ENCODE results near the gene BAHCC1. TPM values are rescaled to one million over a fixed set of nuclear protein-coding genes. Genes with fewer than 3 reads are reported as not detected.

Gene BAHCC1
- total and polyA plus RNA-seq, 10 of the 15 experiments (the other 5 are each of a cell fraction or from before 2014, with no cell fraction given), result 0.03 to 0.14 (median 0.11) TPM; not detected in 6

- TF ChIP-seq, protein P1, sequence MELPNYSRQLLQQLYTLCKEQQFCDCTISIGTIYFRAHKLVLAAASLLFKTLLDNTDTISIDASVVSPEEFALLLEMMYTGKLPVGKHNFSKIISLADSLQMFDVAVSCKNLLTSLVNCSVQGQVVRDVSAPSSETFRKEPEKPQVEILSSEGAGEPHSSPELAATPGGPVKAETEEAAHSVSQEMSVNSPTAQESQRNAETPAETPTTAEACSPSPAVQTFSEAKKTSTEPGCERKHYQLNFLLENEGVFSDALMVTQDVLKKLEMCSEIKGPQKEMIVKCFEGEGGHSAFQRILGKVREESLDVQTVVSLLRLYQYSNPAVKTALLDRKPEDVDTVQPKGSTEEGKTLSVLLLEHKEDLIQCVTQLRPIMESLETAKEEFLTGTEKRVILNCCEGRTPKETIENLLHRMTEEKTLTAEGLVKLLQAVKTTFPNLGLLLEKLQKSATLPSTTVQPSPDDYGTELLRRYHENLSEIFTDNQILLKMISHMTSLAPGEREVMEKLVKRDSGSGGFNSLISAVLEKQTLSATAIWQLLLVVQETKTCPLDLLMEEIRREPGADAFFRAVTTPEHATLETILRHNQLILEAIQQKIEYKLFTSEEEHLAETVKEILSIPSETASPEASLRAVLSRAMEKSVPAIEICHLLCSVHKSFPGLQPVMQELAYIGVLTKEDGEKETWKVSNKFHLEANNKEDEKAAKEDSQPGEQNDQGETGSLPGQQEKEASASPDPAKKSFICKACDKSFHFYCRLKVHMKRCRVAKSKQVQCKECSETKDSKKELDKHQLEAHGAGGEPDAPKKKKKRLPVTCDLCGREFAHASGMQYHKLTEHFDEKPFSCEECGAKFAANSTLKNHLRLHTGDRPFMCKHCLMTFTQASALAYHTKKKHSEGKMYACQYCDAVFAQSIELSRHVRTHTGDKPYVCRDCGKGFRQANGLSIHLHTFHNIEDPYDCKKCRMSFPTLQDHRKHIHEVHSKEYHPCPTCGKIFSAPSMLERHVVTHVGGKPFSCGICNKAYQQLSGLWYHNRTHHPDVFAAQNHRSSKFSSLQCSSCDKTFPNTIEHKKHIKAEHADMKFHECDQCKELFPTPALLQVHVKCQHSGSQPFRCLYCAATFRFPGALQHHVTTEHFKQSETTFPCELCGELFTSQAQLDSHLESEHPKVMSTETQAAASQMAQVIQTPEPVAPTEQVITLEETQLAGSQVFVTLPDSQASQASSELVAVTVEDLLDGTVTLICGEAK (IDR thresholded peaks at IDR 0.05; ENCODE audit: borderline replicate concordance), result no peak
- TF ChIP-seq USF2 (IDR thresholded peaks at IDR 0.05; ENCODE audit: borderline replicate concordance, low read depth, low read length) (no peak), MXI1 (IDR thresholded peaks at IDR 0.05; ENCODE audit: low read depth, low read length) (no peak; the same call in 1 of the 2 replicates), BRCA1 (IDR thresholded peaks at IDR 0.05; ENCODE audit: low read depth, low read length) (no peak), EZH2 (IDR thresholded peaks at IDR 0.05; ENCODE audit: borderline replicate concordance, control insufficient read depth, low read depth, low read length) (no peak), KAT2A (conservative IDR thresholded peaks at IDR 0.05; ENCODE audit: control insufficient read depth, low read depth, low read length) (no peak), NFYB (IDR thresholded peaks at IDR 0.05; ENCODE audit: insufficient read depth, low read depth, low read length) (peak; percentile 85; the same call in 1 of the 2 replicates), SP1 (IDR thresholded peaks at IDR 0.05; ENCODE audit: low read depth, low read length) (peak; percentile 77), BACH1 (IDR thresholded peaks at IDR 0.05; ENCODE audit: borderline replicate concordance) (no peak), SREBF2 (IDR thresholded peaks at IDR 0.05; ENCODE audit: low read length) (no peak), RELA (IDR thresholded peaks at IDR 0.05; ENCODE audit: borderline replicate concordance, partially characterized antibody) (no peak), RAD21 (IDR thresholded peaks at IDR 0.05; ENCODE audit: insufficient read depth, low read depth, low read length) (no peak), CREB1 (IDR thresholded peaks at IDR 0.05; ENCODE audit: low read depth) (peak; percentile 52), SMAD5 (IDR thresholded peaks at IDR 0.05; ENCODE audit: low read depth) (no peak), ZNF592 (IDR thresholded peaks at IDR 0.05) (no peak), FOS (IDR thresholded peaks at IDR 0.05; ENCODE audit: borderline replicate concordance, extremely low read depth, insufficient read length) (no peak), NRF1 (conservative IDR thresholded peaks at IDR 0.05; ENCODE audit: low read depth, low read length) (0 out of 2 replicates have a peak, but pooled peaks have one; percentile 12)
- TF ChIP-seq, protein P2, sequence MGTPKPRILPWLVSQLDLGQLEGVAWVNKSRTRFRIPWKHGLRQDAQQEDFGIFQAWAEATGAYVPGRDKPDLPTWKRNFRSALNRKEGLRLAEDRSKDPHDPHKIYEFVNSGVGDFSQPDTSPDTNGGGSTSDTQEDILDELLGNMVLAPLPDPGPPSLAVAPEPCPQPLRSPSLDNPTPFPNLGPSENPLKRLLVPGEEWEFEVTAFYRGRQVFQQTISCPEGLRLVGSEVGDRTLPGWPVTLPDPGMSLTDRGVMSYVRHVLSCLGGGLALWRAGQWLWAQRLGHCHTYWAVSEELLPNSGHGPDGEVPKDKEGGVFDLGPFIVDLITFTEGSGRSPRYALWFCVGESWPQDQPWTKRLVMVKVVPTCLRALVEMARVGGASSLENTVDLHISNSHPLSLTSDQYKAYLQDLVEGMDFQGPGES (IDR thresholded peaks at IDR 0.05), result no peak
Observed at GRCh38 chr17:81346090-81346907, 49.0 kb upstream of the BAHCC1 start (continued).
